ENCODE data around the gene PATZ1. TPM values are rescaled to one million over a fixed set of nuclear protein-coding genes. Genes with fewer than 3 reads are reported as not detected.
A peak's percentile ranks its signal among the peaks of the same experiment; 100 is the strongest.
"Not testable (repeated sequence)": the region's sequence is repeated elsewhere in the genome, so short reads cannot be mapped to it uniquely, and the experiment has no call there.

Gene PATZ1
- total RNA-seq, 1 donor from 2014 or later = 61.4 TPM

- DNase-seq (ENCODE audit: low spot score) = peak; percentile 81
These were observed 2.6 kb downstream of the PATZ1 start for GRCh38 chr22:31343235-31344191.

- no peak for DNase-seq (ENCODE audit: low spot score)
These were observed 3.6 kb downstream of the PATZ1 start for GRCh38 chr22:31342389-31343140.

GRCh38 chr22:31341386-31342088 lies 4.6 kb downstream of the PATZ1 start:
- DNase-seq (ENCODE audit: low spot score) = no peak

- DNase-seq (ENCODE audit: low spot score) = no peak
These were observed 5.3 kb downstream of the PATZ1 start for GRCh38 chr22:31340765-31341247.

DNA sequence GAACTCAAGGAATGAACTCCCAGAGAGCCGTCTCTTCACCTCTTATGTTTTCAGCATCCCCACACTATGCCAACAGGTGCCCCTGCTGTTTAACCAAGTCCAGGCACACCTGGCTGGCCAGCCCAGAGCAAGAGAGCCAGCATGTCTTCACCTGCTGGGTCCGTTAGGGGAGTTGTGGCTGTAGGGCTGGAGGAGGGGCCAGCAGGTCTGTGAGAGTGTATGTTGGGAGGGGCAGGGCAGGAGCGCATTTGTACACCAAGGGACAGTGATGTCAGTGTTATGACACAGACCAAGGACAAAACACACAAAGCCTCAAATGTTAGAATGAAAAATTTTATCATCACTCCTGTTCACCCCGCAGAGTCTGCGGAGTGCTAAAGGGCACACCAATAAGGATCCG lies 5.8 kb downstream of the PATZ1 start:
- DNase-seq (ENCODE audit: low spot score) = no peak

GRCh38 chr22:31339148-31339832 lies 6.9 kb downstream of the PATZ1 start:
- DNase-seq (ENCODE audit: low spot score) = peak; percentile 27

GRCh38 chr22:31337178-31337577 lies 9.0 kb downstream of the PATZ1 start:
- peak; percentile 71 for DNase-seq (ENCODE audit: low spot score)

- no peak for DNase-seq (ENCODE audit: low spot score)
These were observed 11.8 kb downstream of the PATZ1 start for GRCh38 chr22:31334329-31334728.

DNA sequence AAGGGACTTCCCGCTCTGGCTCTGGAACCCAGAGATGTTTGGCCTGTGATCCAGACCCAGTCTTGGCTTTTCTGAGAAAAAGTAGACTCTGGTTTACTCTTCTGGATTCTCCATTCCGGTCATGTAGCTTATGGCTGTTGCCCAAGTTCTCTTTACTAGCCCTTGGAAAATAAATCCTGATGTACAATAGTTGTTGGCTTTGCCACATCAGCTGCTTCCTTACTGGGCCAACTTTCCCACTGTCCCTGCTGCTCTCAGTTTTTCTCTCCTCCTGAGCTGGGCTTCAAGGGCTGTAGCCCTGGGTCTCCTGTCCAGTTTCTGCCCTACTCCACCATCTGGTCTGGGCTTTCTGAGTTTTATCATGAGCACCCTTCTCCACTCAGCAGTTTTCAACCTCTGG lies 12.5 kb downstream of the PATZ1 start:
- DNase-seq (ENCODE audit: low spot score) = no peak

DNA sequence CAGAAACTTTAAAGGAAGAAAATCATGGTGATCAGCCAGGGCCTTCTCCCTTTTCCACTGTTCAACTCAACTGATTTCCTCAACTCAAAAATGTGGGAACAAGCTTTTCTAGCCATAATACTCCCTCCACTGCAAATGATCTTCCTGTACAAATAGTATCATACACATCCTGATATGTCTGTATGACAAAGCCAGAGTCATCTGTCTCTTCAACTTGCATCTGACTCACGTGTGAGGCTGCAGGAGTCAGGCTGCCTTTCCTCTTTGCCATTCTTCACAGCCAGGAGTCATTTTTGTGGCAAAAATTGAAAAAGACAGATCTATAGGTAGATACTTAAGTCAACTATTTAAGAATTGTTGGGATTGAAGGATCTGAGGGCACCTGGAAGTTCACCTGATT lies 13.3 kb downstream of the PATZ1 start:
- DNase-seq (ENCODE audit: low spot score) = no peak

- DNase-seq (ENCODE audit: low spot score) = no peak
These were observed 14.1 kb downstream of the PATZ1 start for GRCh38 chr22:31332010-31332409.

DNA sequence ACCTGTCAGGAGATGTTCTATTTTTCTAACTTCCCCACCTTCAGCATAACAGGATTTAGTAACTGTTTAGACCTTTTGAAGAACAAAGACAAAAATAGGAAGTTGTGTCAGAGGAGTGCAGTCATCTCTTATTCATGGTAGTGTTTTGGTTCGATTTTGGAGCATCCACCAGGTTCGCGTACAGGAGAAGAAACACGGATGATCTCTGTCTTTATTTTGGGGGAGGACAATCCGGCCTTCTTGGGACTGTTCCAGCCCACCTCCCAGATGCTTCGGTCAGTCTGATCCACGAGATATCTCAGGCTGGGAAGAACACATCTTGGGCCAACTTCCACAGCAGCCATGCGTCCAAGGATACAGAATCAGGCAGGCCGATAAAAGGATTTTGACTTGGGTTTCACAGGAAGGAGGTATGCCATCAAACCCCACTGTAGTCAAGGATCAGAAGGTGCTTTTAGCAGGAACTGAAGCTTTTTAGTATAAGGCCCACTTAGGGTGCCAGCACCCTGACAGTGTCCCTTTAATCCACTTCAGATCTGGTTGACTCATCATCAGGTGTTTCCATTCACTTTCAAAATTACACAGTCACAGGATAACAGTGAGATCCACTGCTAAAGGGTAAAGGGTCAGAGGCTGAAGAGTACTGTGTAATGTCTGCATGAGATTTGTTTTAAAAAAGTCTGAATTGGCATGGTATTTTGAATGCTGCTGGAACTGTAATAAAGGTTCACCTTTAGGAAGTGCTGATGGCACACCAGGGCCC lies 16.5 kb downstream of the PATZ1 start:
- DNase-seq (ENCODE audit: low spot score) = no peak

DNA sequence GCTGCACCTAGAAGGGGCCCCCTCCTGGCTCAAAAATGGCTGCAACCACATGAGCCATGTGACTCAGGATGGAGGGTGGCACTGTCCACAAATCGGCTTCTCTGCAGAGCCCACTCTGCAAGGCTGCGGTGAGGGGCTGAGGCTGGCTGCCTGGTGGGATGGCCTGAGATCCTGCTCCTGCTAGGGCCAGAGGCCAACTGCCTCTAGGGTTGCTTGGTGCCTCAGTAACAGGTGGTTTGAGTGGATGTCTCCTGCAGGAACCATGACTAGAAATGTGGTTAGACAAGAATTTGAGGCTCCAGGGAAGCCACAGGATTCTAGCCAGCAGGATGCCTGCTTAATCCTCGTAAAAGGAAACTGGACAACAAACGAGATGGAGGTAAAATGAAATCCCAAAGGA lies 17.1 kb downstream of the PATZ1 start:
- no peak for DNase-seq (ENCODE audit: low spot score)

GRCh38 chr22:31328544-31328960 lies 17.6 kb downstream of the PATZ1 start:
- no peak for DNase-seq (ENCODE audit: low spot score)

DNA sequence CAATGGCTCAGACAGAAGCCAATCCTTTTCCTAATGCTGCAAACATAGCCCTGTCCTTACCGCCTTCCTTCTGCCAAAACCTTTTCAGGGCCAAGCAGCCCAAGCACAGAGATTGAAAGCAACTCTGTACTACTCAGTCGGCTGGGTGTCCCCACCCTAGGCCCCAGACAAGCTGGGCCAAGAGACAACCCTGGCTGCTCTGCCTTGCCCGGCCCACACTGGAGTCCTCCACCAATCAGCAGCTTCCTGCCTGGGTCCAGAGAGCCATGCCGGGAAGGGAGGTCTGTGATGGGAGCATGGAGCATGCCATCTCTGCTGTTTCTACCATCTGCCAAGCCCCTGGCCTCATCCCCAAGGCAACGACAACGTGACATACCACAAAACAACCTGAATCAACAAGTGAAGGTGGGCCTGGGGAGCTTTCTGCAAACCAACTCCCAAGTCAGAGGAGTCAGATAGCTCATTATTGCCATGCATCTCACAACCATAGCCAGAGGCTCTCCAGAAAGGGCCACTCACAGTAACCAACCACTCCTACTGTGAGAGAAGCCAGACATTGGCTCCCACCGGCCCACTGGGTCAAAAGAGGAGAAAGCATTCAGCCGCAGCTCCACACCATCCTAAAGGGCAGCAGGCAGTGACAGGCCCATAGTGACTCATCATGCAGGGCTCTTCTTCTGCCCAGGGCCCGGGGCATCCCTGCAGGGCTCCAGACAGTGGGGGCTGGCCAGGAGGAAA lies 18.2 kb downstream of the PATZ1 start:
- no peak for DNase-seq (ENCODE audit: low spot score)

- DNase-seq (ENCODE audit: low spot score) = no peak
These were observed 19.3 kb downstream of the PATZ1 start for GRCh38 chr22:31326877-31327276.

- no peak for DNase-seq (ENCODE audit: low spot score)
These were observed 22.3 kb downstream of the PATZ1 start for GRCh38 chr22:31323578-31324550.

DNA sequence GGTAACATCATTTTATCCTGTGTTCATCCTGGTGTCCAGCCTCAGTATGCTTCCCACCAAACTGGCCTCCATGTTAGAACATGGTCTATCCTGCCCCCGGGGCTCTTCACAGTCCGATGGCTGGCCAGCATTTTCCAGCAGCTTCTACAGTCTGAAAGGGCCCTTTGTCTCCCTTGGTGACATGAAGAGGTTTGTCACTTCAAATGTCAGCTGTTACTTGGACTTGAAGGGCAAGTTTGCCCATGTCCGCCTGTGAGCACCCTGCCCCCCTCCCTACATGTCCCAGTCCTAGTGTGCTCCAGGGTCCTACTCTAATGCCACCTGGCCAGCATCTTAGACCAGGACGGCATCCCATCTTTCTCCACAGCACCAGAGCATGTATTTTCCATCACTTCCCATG lies 24.7 kb downstream of the PATZ1 start:
- DNase-seq (ENCODE audit: low spot score) = no peak

DNA sequence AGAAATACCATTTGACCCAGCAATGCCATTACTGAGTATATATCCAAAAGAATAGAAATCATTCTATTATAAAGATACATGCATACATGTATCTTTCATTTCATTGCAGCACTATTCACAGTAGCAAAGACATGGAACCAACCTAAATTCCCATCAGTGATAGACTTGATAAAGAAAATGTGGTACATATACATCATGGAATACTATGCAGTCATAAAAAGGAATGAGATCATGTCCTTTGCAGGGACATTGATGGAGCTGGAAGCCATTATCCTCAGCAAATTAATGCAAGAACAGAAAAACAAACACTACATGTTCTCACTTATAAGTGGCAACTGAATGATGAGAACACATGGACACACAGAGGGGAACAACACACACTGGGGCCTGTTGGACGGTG lies 31.9 kb downstream of the PATZ1 start:
- not testable (repeated sequence) for DNase-seq (ENCODE audit: low spot score)
